Activated T-cell treated with anti-CD3 and anti-CD28 coated beads, Interleukin-2, amount 50 U/mL, for 1 hour (primary cell): ENCODE results near the gene BPI.
"Not testable (repeated sequence)": the region's sequence is repeated elsewhere in the genome, so short reads cannot be mapped to it uniquely, and the experiment has no call there.

Source experiments
- DNase-seq: peaks from one replicate; pipeline ENCODE4 v3.0.0-alpha.2; 2020

The BPI gene

DNA sequence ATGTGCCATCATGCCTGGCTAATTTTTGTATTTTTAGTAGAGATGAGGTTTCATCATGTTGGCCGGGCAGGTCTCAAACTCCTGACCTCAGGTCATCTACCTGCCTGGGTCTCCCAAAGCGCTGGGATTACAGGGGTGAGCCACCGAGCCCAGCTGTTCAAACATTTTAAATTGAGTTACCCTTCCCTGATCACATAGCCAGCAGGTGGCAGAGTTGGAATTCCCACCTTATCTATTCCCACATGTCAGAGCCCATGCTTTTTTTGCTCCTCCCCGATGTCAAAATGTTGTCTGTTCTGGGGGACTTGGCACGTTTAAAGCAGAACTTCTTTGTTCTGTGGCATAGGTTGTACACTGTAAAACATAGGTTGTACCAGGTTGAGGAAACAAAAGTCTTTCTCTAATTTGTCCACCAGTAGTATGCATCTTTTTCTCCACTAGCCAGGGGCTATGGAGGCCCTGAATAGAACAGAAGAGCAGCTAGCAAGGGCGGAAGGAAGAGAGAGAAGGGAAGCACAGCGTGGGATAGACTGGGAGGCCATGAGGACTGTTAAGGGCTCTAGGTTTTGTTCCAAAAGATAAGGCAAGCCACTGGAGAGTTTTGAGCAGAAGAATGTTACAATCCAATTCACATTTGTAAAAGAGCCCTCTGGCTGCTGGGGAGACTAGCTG is 35.0 kb downstream of the BPI start:
- no peak for DNase-seq

DNA sequence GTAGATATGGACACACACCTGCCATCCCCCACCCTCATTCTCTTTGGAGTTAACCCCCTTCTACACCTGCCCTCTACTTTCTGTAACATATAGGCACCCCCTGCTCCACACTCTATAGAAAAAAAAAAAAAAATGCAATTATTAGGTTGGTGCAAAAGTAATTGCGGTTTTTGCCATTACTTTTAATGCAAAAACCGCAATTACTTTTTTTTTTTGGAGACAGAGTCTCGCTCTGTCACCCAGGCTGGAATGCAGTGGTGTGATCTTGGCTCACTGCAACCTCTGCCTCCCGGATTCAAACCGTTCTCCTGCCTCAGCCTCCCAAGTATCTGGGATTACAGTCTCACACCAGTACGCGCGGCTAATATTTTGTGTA is 35.6 kb downstream of the BPI start:
- DNase-seq: not testable (repeated sequence)

DNA sequence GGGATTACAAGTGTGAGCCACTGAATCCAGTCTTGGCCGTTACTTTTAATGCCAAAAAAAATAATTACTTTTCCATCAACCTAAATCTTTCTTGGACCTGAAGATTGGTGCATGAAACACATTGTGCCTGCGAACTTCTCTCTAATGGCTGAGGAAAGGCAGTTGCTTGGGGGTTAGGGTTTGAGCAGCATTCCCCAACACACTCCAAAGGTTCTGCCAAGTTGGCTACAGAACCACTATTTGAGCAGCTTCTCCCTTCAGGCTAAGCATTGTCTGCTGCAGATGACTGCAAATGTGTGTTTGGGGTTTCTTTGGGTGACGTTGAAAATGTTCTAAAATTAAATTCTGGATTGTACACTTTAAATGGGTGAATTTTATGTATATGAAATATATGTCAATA is 36.0 kb downstream of the BPI start:
- DNase-seq: no peak

DNA sequence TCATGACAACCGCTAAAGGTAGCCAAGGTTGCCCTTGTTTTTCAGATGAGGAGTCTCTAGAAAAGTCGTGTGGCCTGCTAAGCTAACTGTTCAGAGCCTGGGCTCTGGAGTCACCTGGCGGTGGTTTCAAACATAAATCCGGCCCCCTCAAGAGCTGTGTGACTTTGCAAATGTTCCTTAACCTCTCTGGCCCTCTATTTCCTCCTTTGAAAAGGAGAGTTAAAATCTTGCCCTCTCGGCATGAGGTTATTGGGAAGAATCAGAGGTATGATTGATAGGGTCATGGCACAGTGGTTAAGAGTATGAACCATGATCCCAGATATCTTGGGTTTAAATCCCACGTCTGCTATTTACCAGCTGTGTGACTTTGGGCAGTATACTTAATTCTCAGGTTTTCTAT is 36.7 kb downstream of the BPI start:
- DNase-seq: no peak

DNA sequence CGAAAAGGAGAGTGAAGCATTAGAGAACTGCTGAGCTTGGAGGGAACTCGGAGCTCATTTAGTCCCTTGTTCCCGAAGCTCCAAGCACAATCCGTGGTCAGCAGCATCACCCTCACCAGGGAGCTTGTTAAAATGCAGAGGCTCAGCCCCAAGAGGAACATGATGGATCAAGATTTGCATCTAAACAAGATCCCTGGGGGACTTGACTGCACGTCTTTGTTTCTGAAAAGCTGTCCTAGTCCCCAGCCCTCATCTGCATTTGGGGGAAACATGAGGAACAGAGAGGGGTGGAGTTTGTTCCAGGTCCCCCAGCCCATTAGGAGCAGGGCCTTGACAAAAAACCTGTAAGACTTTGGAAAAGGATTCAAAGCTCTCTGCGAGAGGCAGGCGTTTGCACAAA is 38.3 kb downstream of the BPI start:
- no peak for DNase-seq

DNA sequence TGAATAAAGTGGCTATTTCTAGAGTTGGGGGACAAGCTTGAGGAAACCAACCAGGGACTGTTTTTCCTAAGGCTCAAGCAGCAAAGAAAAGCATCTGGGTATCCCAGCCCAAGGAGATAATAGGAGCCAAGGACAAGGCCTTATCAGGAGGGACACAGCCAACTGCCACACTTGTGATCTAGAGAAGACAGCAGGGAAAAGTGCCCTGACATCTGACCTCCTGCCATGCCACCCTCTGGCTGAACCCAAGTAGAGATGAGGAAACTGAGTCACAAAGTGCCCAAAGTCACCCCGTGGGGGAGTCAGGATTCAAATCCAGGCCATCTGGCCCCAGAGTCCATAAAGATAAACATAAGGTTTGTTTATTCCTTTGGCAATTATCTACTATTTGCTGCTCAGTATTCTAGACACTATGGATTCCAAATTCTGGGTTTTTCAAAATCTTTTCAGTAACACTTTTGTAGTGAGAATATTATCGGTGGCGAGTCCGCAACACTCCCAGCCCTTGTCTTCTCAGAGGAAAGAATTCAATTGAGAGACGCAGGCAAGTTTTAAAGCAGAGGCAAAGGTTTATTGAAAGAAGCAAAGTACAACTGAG is 38.9 kb downstream of the BPI start:
- DNase-seq: no peak

DNA sequence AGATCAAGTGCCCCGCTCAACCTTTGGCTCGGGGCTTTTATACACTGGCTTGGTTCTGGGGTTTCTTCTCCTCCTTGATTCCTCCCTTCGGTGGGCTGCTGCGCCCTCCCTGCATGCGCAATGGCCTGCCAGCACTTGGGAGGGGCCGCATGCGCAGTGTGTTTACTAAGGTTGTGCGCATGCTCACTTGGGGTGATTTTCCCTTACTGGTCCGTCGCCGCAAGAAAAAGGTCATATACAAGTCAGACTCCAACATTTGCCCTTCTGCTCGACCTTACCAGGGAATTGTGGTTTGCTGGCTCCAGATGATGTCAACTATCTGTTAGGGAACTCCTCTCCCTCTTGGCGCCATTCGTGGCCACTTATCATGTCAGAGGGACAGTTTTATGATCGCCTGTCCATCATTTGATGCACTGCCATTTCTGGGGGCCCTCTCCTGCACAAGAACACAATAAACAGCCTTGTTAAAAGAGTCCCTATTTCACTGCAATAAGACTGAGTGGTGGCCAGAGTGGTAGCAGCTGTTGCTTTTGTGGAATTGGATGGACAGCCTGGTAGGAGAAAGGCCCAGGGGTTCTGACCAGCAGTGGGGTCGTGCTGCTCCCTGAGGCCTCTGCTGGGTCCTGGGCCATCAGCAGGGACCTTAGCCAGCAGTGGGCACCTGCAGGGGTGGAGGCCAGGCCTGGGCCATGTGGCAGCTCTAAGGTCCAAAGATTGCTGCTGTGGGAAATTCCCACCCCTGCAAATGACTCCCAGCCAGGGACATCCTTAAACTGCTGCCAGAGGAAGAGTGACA is 39.6 kb downstream of the BPI start:
- DNase-seq: no peak

DNA sequence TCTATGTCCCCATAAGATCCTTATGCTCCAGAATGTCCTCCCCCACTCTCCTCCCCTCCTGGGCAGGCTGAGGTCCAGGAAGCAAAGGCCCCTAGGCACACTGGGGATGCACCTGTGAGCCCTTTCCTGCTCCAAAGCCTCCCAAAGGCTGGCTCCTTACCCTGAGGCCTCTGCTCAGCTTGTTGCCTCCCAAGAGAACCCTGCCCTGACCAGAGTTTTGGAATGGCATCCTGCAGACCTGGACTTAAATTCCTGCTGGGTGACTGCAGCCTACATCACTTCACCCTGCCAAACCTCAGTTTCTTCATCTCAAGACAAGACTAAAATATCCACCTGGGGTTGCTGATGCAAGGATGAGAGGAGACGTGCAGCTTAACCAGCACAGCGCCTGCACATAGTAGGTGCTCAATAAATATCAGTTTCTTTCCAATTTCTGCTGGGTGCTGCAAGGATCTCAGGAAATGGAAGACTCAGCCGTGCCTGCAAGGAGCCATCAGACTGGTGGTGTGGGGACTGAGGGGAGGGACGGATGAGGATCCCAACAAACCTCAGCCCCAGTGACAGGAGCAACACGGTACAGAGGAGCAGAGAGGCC is 40.2 kb downstream of the BPI start:
- DNase-seq: no peak

DNA sequence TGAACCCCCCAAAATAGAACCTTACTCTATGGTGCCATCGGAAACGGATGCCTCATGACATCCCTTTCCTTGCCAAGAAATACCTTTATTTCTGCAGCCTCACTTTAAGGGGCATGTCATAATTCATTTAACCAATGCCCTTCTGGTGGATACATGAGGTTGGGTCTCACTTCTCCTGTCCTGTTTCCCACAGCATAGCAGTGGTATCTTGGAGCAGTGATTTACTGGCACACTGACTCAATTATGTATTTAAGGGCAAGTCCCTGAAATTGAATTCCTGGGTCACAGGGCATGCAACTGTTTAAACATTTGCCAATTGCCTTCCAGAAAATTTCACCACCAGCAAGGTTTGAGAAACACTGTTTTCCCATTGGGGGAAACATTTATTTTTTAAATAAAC is 41.7 kb downstream of the BPI start:
- DNase-seq: no peak

DNA sequence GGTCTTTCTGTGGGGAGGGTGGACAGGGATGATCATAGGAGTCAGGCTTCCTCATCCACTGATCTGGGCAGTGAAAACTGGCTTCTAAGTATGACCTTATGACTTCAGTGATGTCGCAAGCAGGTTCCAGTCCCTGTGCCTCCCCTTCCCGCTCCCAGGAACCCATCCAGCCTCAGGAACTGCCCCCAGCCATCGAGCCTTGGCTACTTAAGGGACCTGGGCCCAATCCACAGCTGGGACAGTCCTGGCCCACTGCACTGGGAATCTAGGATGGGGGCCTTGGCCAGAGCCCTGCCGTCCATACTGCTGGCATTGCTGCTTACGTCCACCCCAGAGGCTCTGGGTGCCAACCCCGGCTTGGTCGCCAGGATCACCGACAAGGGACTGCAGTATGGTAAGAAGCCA is 42.3 kb downstream of the BPI start, which contains the start of gene LBP:
Gene LBP, plus strand, starts transcription at position 236 of the 405 bp plus-strand sequence. Its CDS starts 35 bp downstream, at position 271.
- DNase-seq: no peak

DNA sequence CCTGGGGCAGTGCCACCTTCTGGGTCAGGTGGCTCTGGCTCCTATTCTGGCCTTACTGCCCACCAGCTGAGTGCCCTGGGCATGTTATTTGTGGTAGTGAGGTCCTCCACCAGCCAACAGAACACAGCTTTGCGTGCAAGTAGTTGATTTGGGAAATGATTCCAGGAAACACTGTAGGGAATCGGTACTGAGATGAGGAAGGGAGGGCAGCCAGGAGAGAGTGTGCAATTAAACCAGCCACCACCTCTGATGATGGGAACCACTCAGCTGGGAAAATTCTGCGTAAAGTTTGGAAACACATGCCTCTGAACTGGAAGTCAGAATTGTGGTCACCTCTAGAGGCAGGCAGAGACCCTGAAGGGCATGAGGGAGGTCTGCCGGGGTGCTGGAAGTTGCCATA is 42.8 kb downstream of the BPI start:
- DNase-seq: no peak

DNA sequence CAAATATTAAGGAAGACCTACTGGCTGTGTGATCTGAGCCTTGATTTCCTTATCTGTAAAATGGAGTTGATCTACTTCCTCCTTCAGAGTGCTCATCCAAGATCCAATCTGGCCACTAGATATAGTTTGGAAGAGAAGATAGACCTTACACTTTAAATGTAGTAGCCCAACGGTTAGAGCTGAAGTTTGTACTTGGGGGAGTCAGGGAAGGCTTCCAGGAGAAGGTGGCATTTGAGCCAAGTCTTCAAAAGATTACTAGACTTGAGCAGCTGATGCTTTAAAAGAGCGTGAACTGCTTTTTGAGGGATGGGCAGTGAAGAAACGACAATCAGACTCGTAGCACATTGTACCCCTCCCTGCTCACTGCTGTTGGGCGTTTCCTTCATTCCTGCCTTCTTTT is 45.9 kb downstream of the BPI start:
- DNase-seq: no peak

DNA sequence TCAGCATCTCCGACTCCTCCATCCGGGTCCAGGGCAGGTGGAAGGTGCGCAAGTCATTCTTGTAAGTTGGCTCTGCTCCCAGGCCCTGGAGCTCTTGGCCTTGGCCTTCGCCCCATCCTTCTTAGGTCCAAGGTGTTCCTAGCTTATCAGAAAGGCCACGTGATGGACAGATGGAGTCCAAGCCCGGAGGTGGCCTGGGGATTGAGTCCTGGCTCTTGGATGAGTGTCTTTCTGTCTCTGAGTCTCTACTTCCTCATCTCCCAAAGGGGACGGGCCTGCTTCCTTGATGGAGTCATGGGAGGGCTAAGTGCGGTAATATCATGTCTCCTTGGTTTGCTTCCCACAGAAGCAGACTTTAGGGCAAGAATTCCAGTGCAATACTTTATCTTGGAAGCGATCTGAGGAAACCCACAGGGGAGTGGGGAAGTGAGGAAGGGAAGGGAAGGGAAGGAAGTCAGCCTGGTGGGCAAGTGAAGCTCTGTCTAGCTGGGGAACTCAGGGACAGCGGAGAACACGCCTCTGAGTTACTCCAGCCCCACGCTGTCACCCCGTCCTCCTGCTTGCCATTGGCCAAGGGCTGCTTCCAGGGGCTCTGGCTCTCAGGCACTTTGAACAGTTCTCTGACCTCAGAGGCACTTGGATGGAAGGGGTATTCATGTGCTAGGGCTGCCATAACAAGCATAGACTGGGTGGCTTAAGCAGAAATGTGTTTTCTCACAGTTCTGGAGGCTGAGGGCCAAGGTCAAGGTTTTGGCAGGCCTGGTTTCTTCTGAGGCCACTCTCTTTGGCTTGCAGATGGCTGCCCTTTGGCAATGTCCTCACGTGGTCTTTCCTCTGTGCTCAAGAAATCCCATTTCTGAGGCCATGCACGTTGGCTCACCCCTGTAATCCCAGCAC is 47.2 kb downstream of the BPI start:
- no peak for DNase-seq

DNA sequence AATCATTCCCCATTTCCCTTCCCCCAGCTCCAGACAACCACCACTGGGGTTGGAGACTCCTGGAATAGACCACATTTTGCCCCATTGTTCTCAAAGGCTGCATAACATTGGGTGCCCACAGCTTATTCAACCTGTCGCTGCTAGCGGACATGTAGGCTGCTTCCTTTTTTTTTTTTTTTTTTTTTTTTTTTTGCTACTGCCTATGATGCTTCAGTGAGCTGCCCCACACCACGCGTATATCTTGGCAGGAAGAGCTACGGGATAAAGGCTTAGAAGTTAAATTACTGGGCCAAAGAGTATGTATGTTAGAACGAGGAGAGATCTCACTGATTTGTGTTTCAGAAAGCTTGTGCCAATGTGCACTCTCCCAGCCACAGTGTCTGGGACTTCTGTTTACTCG is 49.4 kb downstream of the BPI start:
- no peak for DNase-seq

DNA sequence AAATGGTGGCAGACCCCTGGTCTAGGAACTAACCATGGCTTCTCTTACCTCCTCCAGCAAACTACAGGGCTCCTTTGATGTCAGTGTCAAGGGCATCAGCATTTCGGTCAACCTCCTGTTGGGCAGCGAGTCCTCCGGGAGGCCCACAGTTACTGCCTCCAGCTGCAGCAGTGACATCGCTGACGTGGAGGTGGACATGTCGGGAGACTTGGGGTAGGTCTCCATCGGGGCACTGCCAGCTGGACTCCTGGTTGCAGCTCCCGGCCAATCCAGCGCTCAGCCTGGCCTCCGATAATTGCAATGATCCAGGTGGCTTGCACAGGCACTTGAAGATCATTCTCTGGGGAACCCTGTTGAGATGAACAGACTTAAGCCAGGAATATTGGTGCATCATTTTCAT is 50.3 kb downstream of the BPI start:
- no peak for DNase-seq

DNA sequence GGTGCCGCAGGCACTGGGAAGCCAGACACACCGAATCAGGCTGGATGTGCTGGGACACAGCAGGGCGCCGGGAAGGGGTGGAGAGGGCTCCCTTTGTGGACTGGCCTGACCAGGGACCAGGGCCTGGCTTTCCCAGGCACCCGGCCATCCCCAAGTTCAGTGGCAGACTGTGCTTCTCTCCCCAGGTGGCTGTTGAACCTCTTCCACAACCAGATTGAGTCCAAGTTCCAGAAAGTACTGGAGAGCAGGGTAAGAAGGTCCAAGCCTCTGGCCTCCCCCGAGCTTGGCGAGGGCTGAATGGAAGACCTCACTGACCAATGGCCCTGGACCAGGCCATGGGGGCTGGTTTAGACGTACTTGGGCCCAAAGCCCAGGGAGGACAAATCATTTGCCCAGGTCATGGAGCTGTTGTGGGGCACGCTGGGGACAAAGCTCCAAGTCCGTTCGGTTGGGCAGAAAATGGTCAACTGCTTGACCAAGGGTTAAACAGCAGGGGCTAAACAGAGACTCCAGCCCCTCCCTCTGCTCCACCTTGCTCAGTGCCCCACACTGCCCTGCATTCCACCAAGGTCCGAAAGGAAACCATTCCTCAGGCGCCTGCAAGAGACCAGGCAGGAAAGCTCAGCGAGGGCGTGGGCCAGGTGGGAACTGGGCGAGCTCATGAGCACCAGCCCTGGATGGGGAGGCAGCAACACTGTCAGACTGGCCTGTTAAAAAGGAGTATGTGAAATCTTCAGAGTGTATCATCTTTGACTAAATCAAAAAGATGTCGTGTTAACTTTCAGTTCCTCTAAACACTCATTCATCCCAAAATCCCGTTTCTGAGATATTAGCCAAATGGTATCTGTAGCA is 51.4 kb downstream of the BPI start:
- DNase-seq: no peak

DNA sequence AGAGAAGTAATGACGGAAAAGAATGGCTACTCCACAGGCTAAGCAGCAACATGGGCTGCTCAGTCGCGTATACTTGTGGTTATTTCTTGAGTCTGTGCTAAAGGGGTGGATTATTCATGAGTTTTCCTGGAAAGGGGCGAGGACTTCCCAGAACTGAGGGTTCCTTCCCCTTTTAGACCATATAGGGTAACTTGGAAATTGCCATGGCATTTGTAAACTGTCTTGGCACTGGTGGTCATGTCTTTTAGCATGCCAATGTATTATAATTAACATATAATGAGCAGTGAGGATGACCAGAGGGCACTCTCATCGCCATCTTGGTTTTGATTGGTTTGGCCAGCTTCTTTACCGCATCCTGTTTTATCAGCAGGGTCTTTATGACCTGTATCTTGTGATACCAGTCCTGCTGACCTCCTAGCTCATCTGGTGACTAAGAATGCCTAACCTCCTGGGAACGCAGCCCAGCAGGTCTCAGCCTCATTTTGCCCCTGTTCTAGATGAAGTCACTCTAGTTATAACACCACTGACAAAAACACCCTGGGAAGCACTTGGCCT is 53.8 kb downstream of the BPI start:
- DNase-seq: no peak

DNA sequence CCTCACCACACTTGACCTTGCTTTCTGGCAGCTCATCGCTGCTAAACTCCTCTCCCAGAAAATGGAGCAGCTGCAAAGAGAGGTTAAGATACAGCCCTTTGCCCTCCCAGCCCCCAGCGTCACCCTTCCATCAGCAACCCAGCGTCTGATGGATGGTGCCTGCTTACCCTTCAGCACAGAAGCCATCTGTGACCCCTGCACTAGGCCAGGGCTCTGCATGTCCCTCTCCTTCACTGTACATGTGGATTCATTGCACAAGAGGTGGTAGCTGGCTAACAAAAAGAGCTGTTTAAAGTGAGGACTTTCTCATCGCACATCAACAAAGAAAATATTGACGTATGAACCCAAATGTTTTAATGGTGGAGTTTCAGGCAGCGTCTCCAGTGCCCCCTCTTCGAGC is 54.6 kb downstream of the BPI start:
- DNase-seq: no peak

DNA sequence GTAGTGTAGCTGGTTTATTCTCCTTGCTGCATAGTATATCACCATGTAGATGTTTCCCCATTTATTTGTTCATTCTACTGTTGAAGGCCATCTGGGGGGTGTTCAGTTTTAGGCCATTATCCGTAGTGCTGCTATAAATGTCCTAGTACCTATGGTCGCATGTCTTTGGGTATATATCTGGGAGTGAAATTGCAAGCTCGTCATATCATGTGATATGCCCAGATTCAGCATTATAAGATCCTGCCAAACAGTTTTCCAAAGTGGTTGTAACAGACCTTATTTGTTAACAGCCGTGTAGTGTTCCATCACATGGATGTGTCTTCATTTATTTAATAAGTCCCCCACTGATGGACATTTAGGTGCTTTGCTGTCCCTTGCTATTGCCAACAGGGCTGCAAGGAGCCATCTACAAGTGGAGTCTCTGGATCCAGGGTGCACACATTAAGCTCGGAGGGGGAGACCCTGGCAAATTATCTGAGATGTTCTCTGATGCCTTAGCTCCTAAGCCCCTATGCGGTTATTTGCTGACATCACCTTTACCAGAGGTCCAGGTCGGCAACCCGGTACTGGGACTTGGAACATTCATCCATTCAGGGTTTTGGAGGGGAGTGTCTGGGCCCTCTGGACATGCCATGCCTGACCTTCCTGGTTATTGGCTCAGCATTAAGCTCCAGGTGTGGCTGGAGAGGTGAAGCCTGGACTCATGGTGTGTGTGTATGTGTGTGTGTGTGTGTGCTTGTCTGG is 59.2 kb downstream of the BPI start:
- no peak for DNase-seq

DNA sequence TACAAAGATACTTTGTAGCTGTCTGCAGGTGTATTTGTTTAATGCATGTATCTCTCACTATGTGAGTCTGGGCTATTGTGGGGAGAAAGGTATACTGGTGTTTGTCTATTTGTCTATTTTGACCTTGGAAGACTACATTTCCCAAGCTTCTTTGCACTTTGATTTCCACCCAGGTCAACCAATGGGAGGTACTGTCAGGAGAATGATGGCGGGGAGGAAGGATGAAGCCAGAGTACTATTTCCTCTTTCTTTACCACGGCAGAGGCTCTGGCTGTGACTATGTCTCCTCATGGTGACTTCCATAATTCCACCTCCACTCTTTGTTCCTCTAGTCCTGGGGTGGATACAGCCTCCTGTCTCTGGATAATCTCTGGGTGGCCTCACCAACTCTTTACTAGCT is 65.4 kb downstream of the BPI start:
- no peak for DNase-seq

DNA sequence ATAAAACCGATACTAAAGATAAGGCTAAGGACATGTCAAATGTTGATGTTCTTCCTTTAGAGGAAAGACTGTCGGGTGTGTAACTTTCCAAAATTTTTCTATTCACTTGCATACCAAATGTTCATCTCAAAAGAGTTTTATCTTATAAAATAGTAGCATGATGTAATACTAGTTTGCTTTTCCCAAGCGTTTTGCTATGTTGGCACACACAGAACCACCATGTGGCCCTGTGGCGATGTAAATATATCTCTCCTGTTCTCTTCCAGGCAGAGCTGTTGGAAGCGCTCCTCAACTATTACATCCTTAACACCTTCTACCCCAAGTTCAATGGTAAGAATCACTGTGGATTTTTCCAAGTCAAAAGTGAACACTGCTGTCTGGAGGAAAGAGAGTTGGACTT is 68.8 kb downstream of the BPI start:
- no peak for DNase-seq
